Endothelial cell of umbilical vein (primary cell): ENCODE measurements around the gene SERPINC1. TPM values are rescaled to one million over a fixed set of nuclear protein-coding genes. Genes with fewer than 3 reads are reported as not detected.

Experiments used
- BruUV-seq: library from RNA; stranded (reverse); fragments of 400-500 nt; replicated peaks from 2 replicates; lab custom pipeline; 2021; lab: Mats Ljungman, UMichigan
- CTCF ChIA-PET: fragments of 300-600, 350-600 bp; sonication (Branson Sonifier 250); formaldehyde crosslinking; loops from one replicate; lab custom pipeline; 2021; ENCODE audit warnings: antibody characterized with exemption, inconsistent platforms; lab: Charles Lee
- POLR2A ChIA-PET: fragments of 300-600, 350-600 bp; sonication (Branson Sonifier 250); formaldehyde crosslinking; loops from one replicate; lab custom pipeline; 2021; ENCODE audit warnings: antibody characterized with exemption, inconsistent platforms; lab: Charles Lee
- DNase-seq: peaks from one replicate; pipeline ENCODE4 v3.0.0-alpha.2; 2011; ENCODE audit warnings: low read depth, low spot score
- FAIRE-seq: peaks from 2 replicates; lab custom pipeline; 2011; peaks lifted over from hg19 to GRCh38; lab: Jason Lieb, UNC
- H2AFZ ChIP-seq: 2 replicates; pipeline ENCODE4 v1.6.0; 2012; ENCODE audit warnings: low read depth, low read length, control low read depth, inconsistent platforms
- H3K27ac ChIP-seq: 2 replicates; pipeline ENCODE4 v1.5.1; 2011; ENCODE audit warnings: low read depth, mild to moderate bottlenecking, control low read depth, low read length, moderate library complexity; ENCODE audit not compliant: insufficient read depth
- H3K27me3 ChIP-seq, 2 experiments: 2 replicates each; pipeline versions ENCODE4 v1.6.0 to v1.6.1; 2011; ENCODE audit warnings: low read length in 2 of 2, mixed read lengths in 1 of 2; ENCODE audit not compliant: control insufficient read depth in 2 of 2, insufficient read depth in 2 of 2
- H3K36me3 ChIP-seq, 2 experiments: 2 replicates in 1 of 2; 3 replicates in 1 of 2; pipeline ENCODE4 v1.5.1; 2011; ENCODE audit warnings: low read length in 2 of 2, mild to moderate bottlenecking in 1 of 2, moderate library complexity in 1 of 2; ENCODE audit not compliant: control insufficient read depth in 2 of 2, insufficient read depth in 2 of 2; ENCODE audit errors: extremely low read depth in 1 of 2
- H3K4me1 ChIP-seq: 3 replicates; pipeline ENCODE4 v1.5.1; 2011; ENCODE audit warnings: mild to moderate bottlenecking, low read length; ENCODE audit not compliant: control insufficient read depth, insufficient read depth; ENCODE audit errors: extremely low read depth
- H3K4me2 ChIP-seq: 2 replicates; pipeline ENCODE4 v1.6.1; 2011; ENCODE audit warnings: low read length, control low read depth, mixed read lengths; ENCODE audit not compliant: insufficient read depth
- H3K4me3 ChIP-seq, 3 experiments: fragments of 200-600 bp in 1 of 3; sonication (generic), shearing (Covaris generic) in 1 of 3; replicated peaks in 1 of 3; 2 replicates each; pipeline ENCODE4 v1.5.1; 2011 to 2016; ENCODE audit warnings: control low read depth in 3 of 3, low read length in 3 of 3, mild to moderate bottlenecking in 2 of 3, inconsistent platforms in 1 of 3, low read depth in 1 of 3, moderate library complexity in 1 of 3; ENCODE audit not compliant: insufficient read depth in 1 of 3
- H3K79me2 ChIP-seq: 2 replicates; pipeline ENCODE4 v1.6.0; 2012; ENCODE audit warnings: low read length, inconsistent platforms; ENCODE audit not compliant: control insufficient read depth, insufficient read depth
- H3K9ac ChIP-seq: replicated peaks from 2 replicates; pipeline ENCODE3; 2011; ENCODE audit warnings: low read length, control low read depth; ENCODE audit not compliant: insufficient read depth; ENCODE audit errors: extremely low read depth
- H3K9me1 ChIP-seq: replicated peaks from 3 replicates; pipeline ENCODE4 v1.6.0; 2011; ENCODE audit warnings: mild to moderate bottlenecking, low read length; ENCODE audit not compliant: control insufficient read depth, insufficient read depth; ENCODE audit errors: extremely low read depth
- H3K9me3 ChIP-seq: replicated peaks from 2 replicates; pipeline ENCODE4 v1.5.1; 2012; ENCODE audit warnings: low read length, inconsistent platforms; ENCODE audit not compliant: control insufficient read depth, insufficient read depth
- H4K20me1 ChIP-seq: replicated peaks from 2 replicates; pipeline ENCODE3; 2011; ENCODE audit warnings: mild to moderate bottlenecking, low read length; ENCODE audit not compliant: control insufficient read depth, insufficient read depth; ENCODE audit errors: extremely low read depth
- EZH2 ChIP-seq: IDR thresholded peaks from 2 replicates; pipeline ENCODE4 v1.6.1; 2012; ENCODE audit warnings: borderline replicate concordance, low read depth, mild to moderate bottlenecking, moderate library complexity, low read length, inconsistent platforms; ENCODE audit not compliant: severe bottlenecking
- FOS ChIP-seq: IDR thresholded peaks from 2 replicates; pipeline ENCODE4 v1.6.1; 2011; ENCODE audit warnings: mild to moderate bottlenecking, low read length, moderate library complexity, borderline replicate concordance; ENCODE audit not compliant: insufficient read depth
- GATA2 ChIP-seq: IDR thresholded peaks from 2 replicates; pipeline ENCODE4 v1.7.0; 2011; ENCODE audit warnings: low read depth, mild to moderate bottlenecking, moderate library complexity, mixed read lengths, low read length; ENCODE audit not compliant: insufficient read length, insufficient read depth
- JUN ChIP-seq: IDR thresholded peaks from 2 replicates; pipeline ENCODE4 v1.6.1; 2011; ENCODE audit warnings: borderline replicate concordance, low read depth; ENCODE audit not compliant: insufficient read length, insufficient read depth
- MYC ChIP-seq: IDR thresholded peaks from one replicate; pipeline ENCODE4 v1.6.1; 2011; ENCODE audit warnings: mild to moderate bottlenecking, low read depth, low read length
- POLR2A ChIP-seq: IDR thresholded peaks from 2 replicates; pipeline ENCODE4 v1.6.1; 2012; ENCODE audit warnings: low read depth, mild to moderate bottlenecking, control low read depth, low read length
- POLR2AphosphoS5 ChIP-seq: IDR thresholded peaks from 2 replicates; pipeline ENCODE4 v1.6.1; 2012; ENCODE audit warnings: low read depth, mild to moderate bottlenecking, control low read depth, low read length, moderate library complexity; ENCODE audit not compliant: insufficient read depth
- dilution Hi-C: fragments of 300-500 bp; cut with MboI; formaldehyde crosslinking; loops from one replicate; pipeline ENCODE4 v1.15.0; 2019; ENCODE audit warnings: low sequenced_read_pairs; ENCODE audit not compliant: extremely low pct_ligation_motif_present
- intact Hi-C: fragments of 100-400 bp; cut with micrococcal nuclease; formaldehyde crosslinking; loops from one replicate; pipeline ENCODE4 v1.10.0; 2022
- polyA plus RNA-seq, 4 experiments: library from polyadenylated mRNA; depleted of rRNA in 3 of 4; stranded (reverse) in 3 of 4; unstranded in 1 of 4; fragments of >200 nt; gene quantifications; 2 replicates each; pipeline versions ENCODE4 v1.2.1 to v1.2.3, GENCODE V29; 2011 to 2012; ENCODE audit warnings: missing spikeins in 1 of 4
- total RNA-seq: library from RNA; stranded (reverse); gene quantifications from 2 replicates; pipeline ENCODE4 v1.2.3, GENCODE V29; 2021
- TF ChIP-seq, protein P1 (sequence below), 2 donors: IDR thresholded peaks; 1 replicate in 1 of 2; 2 replicates in 1 of 2; pipeline ENCODE4 v1.5.1; 2011; ENCODE audit warnings: low read length in 2 of 2, mild to moderate bottlenecking in 2 of 2, moderate library complexity in 2 of 2, control low read depth in 1 of 2, inconsistent platforms in 1 of 2, low read depth in 1 of 2; ENCODE audit not compliant: insufficient read depth in 1 of 2; ENCODE audit errors: extremely low read depth in 1 of 2
- TF ChIP-seq, protein P2 (sequence below): IDR thresholded peaks from 2 replicates; pipeline ENCODE4 v1.6.1; 2011; ENCODE audit not compliant: insufficient read depth, insufficient read length

Gene SERPINC1
- total and polyA plus RNA-seq, 2 donors (not counting 3 experiments of a cell fraction or from before 2014, with no cell fraction given), result 0.06 to 0.35 TPM

DNA sequence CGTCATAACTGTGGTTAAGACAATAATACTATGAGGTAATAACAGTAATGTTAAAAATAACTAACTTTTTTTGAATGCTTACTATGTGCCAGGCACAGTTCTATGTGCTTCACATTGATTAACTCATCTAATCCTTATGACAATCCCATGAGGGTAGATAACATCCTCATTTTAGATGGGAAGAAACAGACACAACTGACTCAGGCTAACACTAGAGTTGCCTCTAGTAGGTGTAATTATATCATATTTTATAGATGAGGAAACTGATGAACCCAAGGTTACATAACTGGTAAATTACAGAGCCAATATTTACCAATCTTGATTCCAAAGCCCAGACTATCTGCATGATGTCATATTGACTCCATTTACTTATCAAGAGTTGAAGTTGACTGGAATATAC is 23.5 kb downstream of the SERPINC1 start:
- Histone ChIP-seq H3K9ac (no peak overlapping the region), H3K4me1 (no peaks in the 10 kb centered on the region), H3K36me3 (no peaks in the 10 kb centered on the region), H3K79me2 (no peaks in the 10 kb centered on the region), H3K4me2 (no peak overlapping the region), H3K4me3 (no peak overlapping the region), H3K9me3 (no peaks in the 10 kb centered on the region), H3K9me1 (no peaks in the 10 kb centered on the region), H2AFZ (no peak overlapping the region), H3K27ac (no peak overlapping the region), H4K20me1 (no peaks in the 10 kb centered on the region), H3K27me3 (no peaks in the 10 kb centered on the region)
- TF ChIP-seq, protein P1, sequence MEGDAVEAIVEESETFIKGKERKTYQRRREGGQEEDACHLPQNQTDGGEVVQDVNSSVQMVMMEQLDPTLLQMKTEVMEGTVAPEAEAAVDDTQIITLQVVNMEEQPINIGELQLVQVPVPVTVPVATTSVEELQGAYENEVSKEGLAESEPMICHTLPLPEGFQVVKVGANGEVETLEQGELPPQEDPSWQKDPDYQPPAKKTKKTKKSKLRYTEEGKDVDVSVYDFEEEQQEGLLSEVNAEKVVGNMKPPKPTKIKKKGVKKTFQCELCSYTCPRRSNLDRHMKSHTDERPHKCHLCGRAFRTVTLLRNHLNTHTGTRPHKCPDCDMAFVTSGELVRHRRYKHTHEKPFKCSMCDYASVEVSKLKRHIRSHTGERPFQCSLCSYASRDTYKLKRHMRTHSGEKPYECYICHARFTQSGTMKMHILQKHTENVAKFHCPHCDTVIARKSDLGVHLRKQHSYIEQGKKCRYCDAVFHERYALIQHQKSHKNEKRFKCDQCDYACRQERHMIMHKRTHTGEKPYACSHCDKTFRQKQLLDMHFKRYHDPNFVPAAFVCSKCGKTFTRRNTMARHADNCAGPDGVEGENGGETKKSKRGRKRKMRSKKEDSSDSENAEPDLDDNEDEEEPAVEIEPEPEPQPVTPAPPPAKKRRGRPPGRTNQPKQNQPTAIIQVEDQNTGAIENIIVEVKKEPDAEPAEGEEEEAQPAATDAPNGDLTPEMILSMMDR (IDR thresholded peaks at IDR 0.05; ENCODE audit: extremely low read depth in 1 of 2, insufficient read depth in 1 of 2, low read depth in 1 of 2, low read length in 2 of 2), result no peak
- no peak for TF ChIP-seq POLR2A
- TF ChIP-seq, protein P2, sequence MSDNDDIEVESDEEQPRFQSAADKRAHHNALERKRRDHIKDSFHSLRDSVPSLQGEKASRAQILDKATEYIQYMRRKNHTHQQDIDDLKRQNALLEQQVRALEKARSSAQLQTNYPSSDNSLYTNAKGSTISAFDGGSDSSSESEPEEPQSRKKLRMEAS, result no peak
- no peak for TF ChIP-seq FOS
- no peak for TF ChIP-seq JUN
- TF ChIP-seq POLR2AphosphoS5, result no peak
- no peak for TF ChIP-seq EZH2
- no peak for TF ChIP-seq MYC
- no peak for TF ChIP-seq GATA2
- intact Hi-C loops, result no loop called here
- BruUV-seq, result no TSS peak
- dilution Hi-C loops, result no loop called here
- DNase-seq (no peak), FAIRE-seq (no peak)
- ChIA-PET POLR2A (no interaction called here), CTCF (no interaction called here)
